T-helper 2 cell treated with Interferon-gamma antibody and Interleukin-4, amounts not matched to agents 5 μg/mL and 100 μg/mL, for 36 hours (primary cell): ENCODE results near the gene DCANP1.
"Not testable (repeated sequence)": the region's sequence is repeated elsewhere in the genome, so short reads cannot be mapped to it uniquely, and the experiment has no call there.

Experiments used
- DNase-seq: peaks from one replicate; pipeline ENCODE4 v3.0.0; 2021; ENCODE audit warnings: low spot score
- H3K27ac Mint-ChIP-seq: one replicate; pipeline ENCODE4 v1.8.0; 2021; ENCODE audit warnings: mild to moderate bottlenecking, mixed read lengths
- H3K27me3 Mint-ChIP-seq: one replicate; pipeline ENCODE4 v1.8.0; 2021; ENCODE audit warnings: low read depth, mixed read lengths
- H3K36me3 Mint-ChIP-seq: one replicate; pipeline ENCODE4 v1.8.0; 2021; ENCODE audit warnings: low read depth, mixed read lengths
- H3K4me1 Mint-ChIP-seq: one replicate; pipeline ENCODE4 v1.8.0; 2021; ENCODE audit warnings: low read depth, mixed read lengths
- H3K4me3 Mint-ChIP-seq: one replicate; pipeline ENCODE4 v1.8.0; 2022; ENCODE audit warnings: mild to moderate bottlenecking, moderate library complexity, mixed read lengths
- H3K9me3 Mint-ChIP-seq: one replicate; pipeline ENCODE4 v1.8.0; 2021; ENCODE audit warnings: mixed read lengths

The DCANP1 gene, protein sequence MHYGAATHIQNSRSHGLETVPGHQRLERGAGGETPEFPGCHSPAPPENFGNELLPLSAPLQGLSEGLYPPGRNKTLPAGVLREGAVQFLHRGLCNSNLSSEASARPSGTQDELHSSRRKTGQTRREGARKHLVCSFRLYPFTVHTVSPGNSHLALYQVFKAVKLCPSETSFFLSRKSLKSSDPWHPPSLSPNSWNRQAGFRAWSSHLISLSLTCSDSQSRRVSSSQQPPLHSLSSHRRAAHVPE

DNA sequence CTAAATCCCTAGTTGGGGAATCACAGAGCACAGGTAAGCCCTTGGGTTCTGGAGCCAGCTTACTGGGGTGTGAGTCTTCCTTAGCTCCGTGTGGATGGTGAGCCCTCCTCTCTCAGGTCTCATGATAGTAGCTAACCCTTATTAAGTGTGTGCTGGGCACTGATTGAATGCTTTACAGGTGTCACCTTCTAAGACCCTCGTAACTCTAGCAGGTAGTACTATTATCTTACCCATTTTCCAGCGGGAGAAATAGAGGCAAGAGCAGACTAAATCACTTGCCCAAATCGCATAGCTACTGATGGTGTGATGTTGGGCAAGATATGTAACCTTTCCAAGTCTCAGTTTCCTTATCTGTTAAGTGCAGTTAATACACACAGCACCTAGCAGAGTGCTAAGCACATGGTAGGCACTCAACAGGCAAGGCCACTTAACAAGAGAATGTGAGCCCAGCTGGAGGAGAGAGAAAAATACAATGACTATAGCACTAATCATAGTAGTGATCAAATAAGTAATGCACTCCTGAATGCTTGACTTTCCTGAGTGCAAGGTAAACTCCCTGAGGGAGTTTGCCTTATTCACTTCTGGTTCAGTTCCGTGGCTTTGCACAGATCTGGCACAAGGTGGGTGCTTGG lies at the start of gene DCANP1:
Gene DCANP1 (minus strand): TSS at position 51 of the 632 bp plus-strand sequence. CDS start 240 bp downstream, outside the sequence.
- no peaks in the 10 kb centered on the region for H3K36me3 Mint-ChIP-seq
- H3K4me1 Mint-ChIP-seq = no peaks in the 10 kb centered on the region
- no peaks in the 10 kb centered on the region for H3K9me3 Mint-ChIP-seq
- H3K4me3 Mint-ChIP-seq = no peak within 1 kb of the TSS
- H3K27me3 Mint-ChIP-seq = peaks cover 6% of the 10 kb centered on the region
- H3K27ac Mint-ChIP-seq = no peak within 1 kb of the TSS
- DNase-seq = no peak

GRCh38 chr5:135495531-135495930 lies 48.4 kb upstream of the DCANP1 start:
- peaks cover 70% of the 10 kb centered on the region for H3K27me3 Mint-ChIP-seq
- DNase-seq, H3K27ac Mint-ChIP-seq, H3K9me3 Mint-ChIP-seq, H3K36me3 Mint-ChIP-seq, H3K4me1 Mint-ChIP-seq, H3K4me3 Mint-ChIP-seq: not testable (repeated sequence)

- no peak for DNase-seq
- Mint-ChIP-seq H3K27me3 (peaks cover 78% of the 10 kb centered on the region), H3K4me1 (no peaks in the 10 kb centered on the region), H3K9me3 (no peaks in the 10 kb centered on the region), H3K27ac (no peak overlapping the region), H3K36me3 (no peaks in the 10 kb centered on the region), H3K4me3 (no peak overlapping the region)
Measured at GRCh38 chr5:135494196-135494595, 47.0 kb upstream of the DCANP1 start.

GRCh38 chr5:135493406-135494180 lies 46.4 kb upstream of the DCANP1 start:
- no peaks in the 10 kb centered on the region for H3K4me1 Mint-ChIP-seq
- no peaks in the 10 kb centered on the region for H3K9me3 Mint-ChIP-seq
- no peak overlapping the region for H3K4me3 Mint-ChIP-seq
- H3K27ac Mint-ChIP-seq = no peak overlapping the region
- H3K27me3 Mint-ChIP-seq = peaks cover 82% of the 10 kb centered on the region
- DNase-seq = no peak
- no peaks in the 10 kb centered on the region for H3K36me3 Mint-ChIP-seq

GRCh38 chr5:135492319-135492626 lies 45.1 kb upstream of the DCANP1 start:
- Mint-ChIP-seq H3K27me3 (peaks cover 89% of the 10 kb centered on the region), H3K9me3 (no peaks in the 10 kb centered on the region), H3K4me1 (no peaks in the 10 kb centered on the region), H3K36me3 (no peaks in the 10 kb centered on the region), H3K4me3 (no peak overlapping the region), H3K27ac (no peak overlapping the region)
- DNase-seq = no peak

GRCh38 chr5:135491552-135492318 lies 44.6 kb upstream of the DCANP1 start:
- Mint-ChIP-seq H3K36me3 (no peaks in the 10 kb centered on the region), H3K4me3 (no peak overlapping the region)

GRCh38 chr5:135491038-135491551 lies 43.9 kb upstream of the DCANP1 start:
- H3K27ac Mint-ChIP-seq = no peak overlapping the region
- H3K4me3 Mint-ChIP-seq = no peak overlapping the region

More at GRCh38 chr5:135491552-135492318, 44.6 kb upstream of the DCANP1 start:
- peaks cover 89% of the 10 kb centered on the region for H3K27me3 Mint-ChIP-seq
- DNase-seq = no peak
- H3K4me1 Mint-ChIP-seq = no peaks in the 10 kb centered on the region
- H3K9me3 Mint-ChIP-seq = no peaks in the 10 kb centered on the region
- no peak overlapping the region for H3K27ac Mint-ChIP-seq

DNA sequence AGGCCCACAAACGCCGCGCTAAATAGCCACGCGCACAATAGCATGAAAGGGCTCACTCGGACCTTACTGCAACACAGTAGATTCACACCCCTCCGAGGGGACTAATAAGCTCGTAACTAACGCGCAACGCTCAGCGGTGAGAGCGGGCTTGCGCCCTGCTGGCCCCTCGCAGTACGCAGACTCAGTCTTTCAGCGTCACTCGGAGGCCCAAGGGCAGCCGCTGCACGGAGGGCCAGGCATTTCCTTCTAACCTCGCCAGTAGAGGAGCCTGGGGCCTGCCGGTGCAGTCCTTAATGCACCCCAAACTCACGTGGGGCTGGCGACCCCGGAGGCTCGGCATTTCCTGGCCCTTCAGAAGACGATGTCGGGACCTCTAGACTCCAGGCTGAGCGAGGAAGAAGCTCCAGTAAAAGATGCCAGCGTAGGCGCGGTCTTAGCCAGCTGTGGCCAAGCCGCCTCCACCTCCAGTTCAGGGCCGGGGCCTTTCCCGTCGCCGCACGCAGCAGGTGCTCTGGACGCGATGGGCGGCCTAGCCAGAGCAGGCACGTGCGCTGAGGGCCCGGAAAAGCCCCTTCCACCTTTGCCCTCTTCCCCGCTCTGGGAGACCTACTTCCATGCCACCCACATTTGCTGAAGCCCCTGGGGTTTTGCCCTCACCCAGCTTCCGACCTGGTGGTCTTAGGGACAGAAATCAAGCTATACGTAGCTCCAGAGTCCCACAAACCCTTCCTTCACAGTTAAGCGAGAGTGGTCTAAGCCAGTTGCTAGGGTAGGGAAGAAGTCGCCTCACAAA lies 43.3 kb upstream of the DCANP1 start:
- Mint-ChIP-seq H3K27me3 (peaks cover 95% of the 10 kb centered on the region), H3K36me3 (no peaks in the 10 kb centered on the region), H3K27ac (no peak overlapping the region), H3K4me1 (no peaks in the 10 kb centered on the region), H3K9me3 (no peaks in the 10 kb centered on the region), H3K4me3 (no peak overlapping the region)
- no peak for DNase-seq

More at GRCh38 chr5:135491038-135491551, 43.9 kb upstream of the DCANP1 start:
- Mint-ChIP-seq H3K9me3 (no peaks in the 10 kb centered on the region), H3K36me3 (no peaks in the 10 kb centered on the region), H3K27me3 (peaks cover 93% of the 10 kb centered on the region), H3K4me1 (no peaks in the 10 kb centered on the region)
- DNase-seq = no peak

DNA sequence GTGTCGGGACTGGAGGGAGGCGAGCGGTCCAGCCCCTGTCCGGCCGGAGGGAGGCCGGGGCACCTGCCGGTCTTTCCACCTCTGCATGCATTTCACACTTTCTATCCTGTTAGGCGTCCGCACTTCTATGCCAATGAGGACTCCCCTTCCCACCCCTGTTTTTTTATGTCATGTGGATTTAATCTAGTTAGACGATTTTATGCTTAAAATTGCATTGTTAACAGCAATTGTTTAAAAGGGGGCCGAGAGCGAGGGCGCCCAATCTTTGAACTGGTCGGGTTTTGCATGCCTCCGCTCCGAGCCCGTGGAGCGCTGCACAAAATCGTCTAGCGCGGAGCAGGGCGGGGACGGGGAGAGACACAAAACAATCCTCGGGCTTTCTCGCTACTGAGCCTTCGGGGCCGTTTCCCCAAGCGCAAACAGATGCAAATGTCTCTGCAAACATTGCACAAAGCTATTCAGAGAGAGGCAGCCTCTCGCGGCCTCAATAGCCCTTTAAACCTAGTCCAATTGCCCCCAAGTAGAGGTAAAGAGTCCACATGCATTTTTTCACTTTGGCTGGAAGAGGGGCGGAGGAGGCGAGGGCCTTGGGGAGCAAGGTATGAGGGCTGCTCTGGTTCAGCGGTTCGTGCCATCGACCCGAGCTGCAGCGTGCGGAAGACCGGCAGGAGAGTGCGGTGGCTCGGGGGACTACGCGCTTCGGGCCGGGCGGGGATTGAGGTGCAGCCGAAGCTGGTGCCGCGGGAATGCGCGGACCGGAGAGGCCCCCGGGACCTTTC lies 42.5 kb upstream of the DCANP1 start:
- no peaks in the 10 kb centered on the region for H3K36me3 Mint-ChIP-seq
- peak overlapping the region; percentile 2 for H3K4me3 Mint-ChIP-seq
- no peaks in the 10 kb centered on the region for H3K9me3 Mint-ChIP-seq
- no peak for DNase-seq
- H3K27ac Mint-ChIP-seq = no peak overlapping the region
- peaks cover 92% of the 10 kb centered on the region for H3K27me3 Mint-ChIP-seq
- H3K4me1 Mint-ChIP-seq = no peaks in the 10 kb centered on the region

GRCh38 chr5:135488727-135489465 lies 41.7 kb upstream of the DCANP1 start:
- H3K4me3 Mint-ChIP-seq = no peak overlapping the region
- H3K9me3 Mint-ChIP-seq = no peaks in the 10 kb centered on the region
- no peaks in the 10 kb centered on the region for H3K4me1 Mint-ChIP-seq
- no peak overlapping the region for H3K27ac Mint-ChIP-seq
- H3K36me3 Mint-ChIP-seq = no peaks in the 10 kb centered on the region
- peaks cover 84% of the 10 kb centered on the region for H3K27me3 Mint-ChIP-seq
- no peak for DNase-seq

DNA sequence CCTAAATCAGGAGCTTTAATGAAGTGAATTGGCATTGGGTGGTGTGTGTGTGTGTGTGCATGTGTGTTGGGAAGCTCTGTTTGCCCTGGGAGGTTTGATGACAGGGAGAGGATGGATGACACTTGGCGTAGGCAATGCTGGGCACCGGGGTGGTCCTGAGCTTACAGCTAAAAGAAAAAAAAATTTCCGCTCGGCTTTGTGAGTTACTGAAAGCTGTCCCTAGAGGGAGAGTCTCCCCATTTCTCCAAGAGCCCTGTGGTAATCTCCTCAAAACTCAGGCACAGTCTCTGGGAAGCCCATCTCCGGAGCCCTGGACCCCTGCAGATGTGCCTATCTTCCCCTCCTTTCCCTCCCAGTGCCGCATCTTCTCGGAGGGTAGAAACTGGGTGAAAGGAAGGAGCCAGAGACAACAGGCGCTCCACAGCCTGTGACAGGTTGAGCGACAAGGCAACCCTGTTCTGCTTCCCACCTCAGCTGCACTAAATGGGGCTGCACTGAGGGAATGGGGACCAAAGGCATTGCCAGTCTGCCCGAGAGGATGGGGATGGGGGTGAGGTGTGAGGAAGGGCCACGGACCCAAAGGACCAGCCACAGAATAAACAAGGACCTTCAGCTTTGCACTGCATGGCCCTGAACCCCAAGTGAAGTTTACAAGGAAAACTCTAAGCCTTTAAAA lies 40.8 kb upstream of the DCANP1 start:
- DNase-seq = no peak
- H3K36me3 Mint-ChIP-seq = no peaks in the 10 kb centered on the region
- H3K27ac Mint-ChIP-seq = no peak overlapping the region
- peaks cover 78% of the 10 kb centered on the region for H3K27me3 Mint-ChIP-seq
- no peak overlapping the region for H3K4me3 Mint-ChIP-seq
- H3K4me1 Mint-ChIP-seq = no peaks in the 10 kb centered on the region
- no peaks in the 10 kb centered on the region for H3K9me3 Mint-ChIP-seq

GRCh38 chr5:135487037-135487395 lies 39.9 kb upstream of the DCANP1 start:
- H3K9me3 Mint-ChIP-seq = no peaks in the 10 kb centered on the region
- no peaks in the 10 kb centered on the region for H3K36me3 Mint-ChIP-seq
- no peak overlapping the region for H3K4me3 Mint-ChIP-seq
- DNase-seq = no peak
- no peaks in the 10 kb centered on the region for H3K4me1 Mint-ChIP-seq
- no peak overlapping the region for H3K27ac Mint-ChIP-seq
- peaks cover 68% of the 10 kb centered on the region for H3K27me3 Mint-ChIP-seq
